ENCODE measurements around the gene FLOT1. TPM values are rescaled to one million over a fixed set of nuclear protein-coding genes. Genes with fewer than 3 reads are reported as not detected.
A peak's percentile ranks its signal among the peaks of the same experiment; 100 is the strongest.

Gene FLOT1
- total and polyA plus RNA-seq, 9 of the 15 experiments (the other 6 are each of a cell fraction or from before 2014, with no cell fraction given): 11.7 to 149 (median 118) TPM

DNA sequence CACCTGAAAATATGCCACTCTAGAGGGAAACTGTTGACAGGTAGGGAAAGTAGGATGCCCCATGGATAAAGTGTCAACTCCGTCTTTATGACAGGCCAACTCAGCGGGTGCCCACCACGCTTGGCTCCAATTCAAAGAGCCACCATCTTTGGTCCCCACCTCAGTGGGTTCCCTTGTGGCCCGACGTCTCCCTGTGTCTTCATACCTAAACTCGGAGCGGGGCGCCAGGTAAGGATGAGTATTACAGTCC lies 25.7 kb downstream of the FLOT1 start (continued):
- TF ChIP-seq, protein P1, sequence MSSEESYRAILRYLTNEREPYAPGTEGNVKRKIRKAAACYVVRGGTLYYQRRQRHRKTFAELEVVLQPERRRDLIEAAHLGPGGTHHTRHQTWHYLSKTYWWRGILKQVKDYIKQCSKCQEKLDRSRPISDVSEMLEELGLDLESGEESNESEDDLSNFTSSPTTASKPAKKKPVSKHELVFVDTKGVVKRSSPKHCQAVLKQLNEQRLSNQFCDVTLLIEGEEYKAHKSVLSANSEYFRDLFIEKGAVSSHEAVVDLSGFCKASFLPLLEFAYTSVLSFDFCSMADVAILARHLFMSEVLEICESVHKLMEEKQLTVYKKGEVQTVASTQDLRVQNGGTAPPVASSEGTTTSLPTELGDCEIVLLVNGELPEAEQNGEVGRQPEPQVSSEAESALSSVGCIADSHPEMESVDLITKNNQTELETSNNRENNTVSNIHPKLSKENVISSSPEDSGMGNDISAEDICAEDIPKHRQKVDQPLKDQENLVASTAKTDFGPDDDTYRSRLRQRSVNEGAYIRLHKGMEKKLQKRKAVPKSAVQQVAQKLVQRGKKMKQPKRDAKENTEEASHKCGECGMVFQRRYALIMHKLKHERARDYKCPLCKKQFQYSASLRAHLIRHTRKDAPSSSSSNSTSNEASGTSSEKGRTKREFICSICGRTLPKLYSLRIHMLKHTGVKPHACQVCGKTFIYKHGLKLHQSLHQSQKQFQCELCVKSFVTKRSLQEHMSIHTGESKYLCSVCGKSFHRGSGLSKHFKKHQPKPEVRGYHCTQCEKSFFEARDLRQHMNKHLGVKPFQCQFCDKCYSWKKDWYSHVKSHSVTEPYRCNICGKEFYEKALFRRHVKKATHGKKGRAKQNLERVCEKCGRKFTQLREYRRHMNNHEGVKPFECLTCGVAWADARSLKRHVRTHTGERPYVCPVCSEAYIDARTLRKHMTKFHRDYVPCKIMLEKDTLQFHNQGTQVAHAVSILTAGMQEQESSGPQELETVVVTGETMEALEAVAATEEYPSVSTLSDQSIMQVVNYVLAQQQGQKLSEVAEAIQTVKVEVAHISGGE (CRISPR knock-in tag; IDR thresholded peaks at IDR 0.05): no peak
- TF ChIP-seq EHMT2 (IDR thresholded peaks at IDR 0.05) (peak; percentile 77), ZNF133 (CRISPR knock-in tag; IDR thresholded peaks at IDR 0.05) (no peak), BRF1 (IDR thresholded peaks at IDR 0.05; ENCODE audit: borderline replicate concordance, extremely low read depth, insufficient read length) (no peak), ZNF778 (CRISPR knock-in tag; IDR thresholded peaks at IDR 0.05) (no peak), ZNF431 (CRISPR knock-in tag; IDR thresholded peaks at IDR 0.05) (no peak), SAFB (IDR thresholded peaks at IDR 0.05; ENCODE audit: borderline replicate concordance, low read depth, low read length) (no peak)
- TF ChIP-seq, protein P2, sequence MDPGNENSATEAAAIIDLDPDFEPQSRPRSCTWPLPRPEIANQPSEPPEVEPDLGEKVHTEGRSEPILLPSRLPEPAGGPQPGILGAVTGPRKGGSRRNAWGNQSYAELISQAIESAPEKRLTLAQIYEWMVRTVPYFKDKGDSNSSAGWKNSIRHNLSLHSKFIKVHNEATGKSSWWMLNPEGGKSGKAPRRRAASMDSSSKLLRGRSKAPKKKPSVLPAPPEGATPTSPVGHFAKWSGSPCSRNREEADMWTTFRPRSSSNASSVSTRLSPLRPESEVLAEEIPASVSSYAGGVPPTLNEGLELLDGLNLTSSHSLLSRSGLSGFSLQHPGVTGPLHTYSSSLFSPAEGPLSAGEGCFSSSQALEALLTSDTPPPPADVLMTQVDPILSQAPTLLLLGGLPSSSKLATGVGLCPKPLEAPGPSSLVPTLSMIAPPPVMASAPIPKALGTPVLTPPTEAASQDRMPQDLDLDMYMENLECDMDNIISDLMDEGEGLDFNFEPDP (CRISPR knock-in tag; IDR thresholded peaks at IDR 0.05): 0 out of 2 replicates have a peak, but pooled peaks have one; percentile 55
- TF ChIP-seq, protein P3, sequence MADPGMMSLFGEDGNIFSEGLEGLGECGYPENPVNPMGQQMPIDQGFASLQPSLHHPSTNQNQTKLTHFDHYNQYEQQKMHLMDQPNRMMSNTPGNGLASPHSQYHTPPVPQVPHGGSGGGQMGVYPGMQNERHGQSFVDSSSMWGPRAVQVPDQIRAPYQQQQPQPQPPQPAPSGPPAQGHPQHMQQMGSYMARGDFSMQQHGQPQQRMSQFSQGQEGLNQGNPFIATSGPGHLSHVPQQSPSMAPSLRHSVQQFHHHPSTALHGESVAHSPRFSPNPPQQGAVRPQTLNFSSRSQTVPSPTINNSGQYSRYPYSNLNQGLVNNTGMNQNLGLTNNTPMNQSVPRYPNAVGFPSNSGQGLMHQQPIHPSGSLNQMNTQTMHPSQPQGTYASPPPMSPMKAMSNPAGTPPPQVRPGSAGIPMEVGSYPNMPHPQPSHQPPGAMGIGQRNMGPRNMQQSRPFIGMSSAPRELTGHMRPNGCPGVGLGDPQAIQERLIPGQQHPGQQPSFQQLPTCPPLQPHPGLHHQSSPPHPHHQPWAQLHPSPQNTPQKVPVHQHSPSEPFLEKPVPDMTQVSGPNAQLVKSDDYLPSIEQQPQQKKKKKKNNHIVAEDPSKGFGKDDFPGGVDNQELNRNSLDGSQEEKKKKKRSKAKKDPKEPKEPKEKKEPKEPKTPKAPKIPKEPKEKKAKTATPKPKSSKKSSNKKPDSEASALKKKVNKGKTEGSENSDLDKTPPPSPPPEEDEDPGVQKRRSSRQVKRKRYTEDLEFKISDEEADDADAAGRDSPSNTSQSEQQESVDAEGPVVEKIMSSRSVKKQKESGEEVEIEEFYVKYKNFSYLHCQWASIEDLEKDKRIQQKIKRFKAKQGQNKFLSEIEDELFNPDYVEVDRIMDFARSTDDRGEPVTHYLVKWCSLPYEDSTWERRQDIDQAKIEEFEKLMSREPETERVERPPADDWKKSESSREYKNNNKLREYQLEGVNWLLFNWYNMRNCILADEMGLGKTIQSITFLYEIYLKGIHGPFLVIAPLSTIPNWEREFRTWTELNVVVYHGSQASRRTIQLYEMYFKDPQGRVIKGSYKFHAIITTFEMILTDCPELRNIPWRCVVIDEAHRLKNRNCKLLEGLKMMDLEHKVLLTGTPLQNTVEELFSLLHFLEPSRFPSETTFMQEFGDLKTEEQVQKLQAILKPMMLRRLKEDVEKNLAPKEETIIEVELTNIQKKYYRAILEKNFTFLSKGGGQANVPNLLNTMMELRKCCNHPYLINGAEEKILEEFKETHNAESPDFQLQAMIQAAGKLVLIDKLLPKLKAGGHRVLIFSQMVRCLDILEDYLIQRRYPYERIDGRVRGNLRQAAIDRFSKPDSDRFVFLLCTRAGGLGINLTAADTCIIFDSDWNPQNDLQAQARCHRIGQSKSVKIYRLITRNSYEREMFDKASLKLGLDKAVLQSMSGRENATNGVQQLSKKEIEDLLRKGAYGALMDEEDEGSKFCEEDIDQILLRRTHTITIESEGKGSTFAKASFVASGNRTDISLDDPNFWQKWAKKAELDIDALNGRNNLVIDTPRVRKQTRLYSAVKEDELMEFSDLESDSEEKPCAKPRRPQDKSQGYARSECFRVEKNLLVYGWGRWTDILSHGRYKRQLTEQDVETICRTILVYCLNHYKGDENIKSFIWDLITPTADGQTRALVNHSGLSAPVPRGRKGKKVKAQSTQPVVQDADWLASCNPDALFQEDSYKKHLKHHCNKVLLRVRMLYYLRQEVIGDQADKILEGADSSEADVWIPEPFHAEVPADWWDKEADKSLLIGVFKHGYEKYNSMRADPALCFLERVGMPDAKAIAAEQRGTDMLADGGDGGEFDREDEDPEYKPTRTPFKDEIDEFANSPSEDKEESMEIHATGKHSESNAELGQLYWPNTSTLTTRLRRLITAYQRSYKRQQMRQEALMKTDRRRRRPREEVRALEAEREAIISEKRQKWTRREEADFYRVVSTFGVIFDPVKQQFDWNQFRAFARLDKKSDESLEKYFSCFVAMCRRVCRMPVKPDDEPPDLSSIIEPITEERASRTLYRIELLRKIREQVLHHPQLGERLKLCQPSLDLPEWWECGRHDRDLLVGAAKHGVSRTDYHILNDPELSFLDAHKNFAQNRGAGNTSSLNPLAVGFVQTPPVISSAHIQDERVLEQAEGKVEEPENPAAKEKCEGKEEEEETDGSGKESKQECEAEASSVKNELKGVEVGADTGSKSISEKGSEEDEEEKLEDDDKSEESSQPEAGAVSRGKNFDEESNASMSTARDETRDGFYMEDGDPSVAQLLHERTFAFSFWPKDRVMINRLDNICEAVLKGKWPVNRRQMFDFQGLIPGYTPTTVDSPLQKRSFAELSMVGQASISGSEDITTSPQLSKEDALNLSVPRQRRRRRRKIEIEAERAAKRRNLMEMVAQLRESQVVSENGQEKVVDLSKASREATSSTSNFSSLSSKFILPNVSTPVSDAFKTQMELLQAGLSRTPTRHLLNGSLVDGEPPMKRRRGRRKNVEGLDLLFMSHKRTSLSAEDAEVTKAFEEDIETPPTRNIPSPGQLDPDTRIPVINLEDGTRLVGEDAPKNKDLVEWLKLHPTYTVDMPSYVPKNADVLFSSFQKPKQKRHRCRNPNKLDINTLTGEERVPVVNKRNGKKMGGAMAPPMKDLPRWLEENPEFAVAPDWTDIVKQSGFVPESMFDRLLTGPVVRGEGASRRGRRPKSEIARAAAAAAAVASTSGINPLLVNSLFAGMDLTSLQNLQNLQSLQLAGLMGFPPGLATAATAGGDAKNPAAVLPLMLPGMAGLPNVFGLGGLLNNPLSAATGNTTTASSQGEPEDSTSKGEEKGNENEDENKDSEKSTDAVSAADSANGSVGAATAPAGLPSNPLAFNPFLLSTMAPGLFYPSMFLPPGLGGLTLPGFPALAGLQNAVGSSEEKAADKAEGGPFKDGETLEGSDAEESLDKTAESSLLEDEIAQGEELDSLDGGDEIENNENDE (IDR thresholded peaks at IDR 0.05; ENCODE audit: low read depth, low read length): no peak
- TF ChIP-seq, protein P4, sequence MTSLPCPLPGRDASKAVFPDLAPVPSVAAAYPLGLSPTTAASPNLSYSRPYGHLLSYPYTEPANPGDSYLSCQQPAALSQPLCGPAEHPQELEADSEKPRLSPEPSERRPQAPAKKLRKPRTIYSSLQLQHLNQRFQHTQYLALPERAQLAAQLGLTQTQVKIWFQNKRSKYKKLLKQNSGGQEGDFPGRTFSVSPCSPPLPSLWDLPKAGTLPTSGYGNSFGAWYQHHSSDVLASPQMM (CRISPR knock-in tag; IDR thresholded peaks at IDR 0.05): no peak
